GM12874 (cell line): Measurements from ENCODE around the gene TNIK.

Source experiments
- TF ChIP-seq, protein P1 (sequence below): IDR thresholded peaks from 2 replicates; pipeline ENCODE4 v1.5.1; 2011; ENCODE audit warnings: low read depth, mild to moderate bottlenecking, control low read depth, low read length, moderate library complexity; ENCODE audit not compliant: insufficient read depth

TNIK gene

DNA sequence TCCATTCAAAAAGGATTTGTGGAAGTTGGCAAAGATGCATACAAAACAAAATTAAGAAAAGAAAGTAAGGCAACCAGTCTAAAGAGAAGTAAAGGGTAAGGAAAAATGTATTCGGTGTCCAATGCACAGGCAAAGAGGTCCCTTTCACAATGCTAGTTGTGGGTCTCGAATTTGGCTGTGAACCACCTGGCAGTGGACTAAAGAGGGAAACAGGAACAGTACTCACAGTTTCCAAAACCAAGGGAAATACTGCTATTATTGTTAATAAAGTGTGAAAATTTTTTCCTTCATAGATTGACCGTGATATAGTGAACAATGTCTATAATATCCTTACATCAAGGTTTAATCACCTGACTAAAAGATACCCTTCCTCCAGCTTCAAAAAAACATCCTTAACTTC lies 57.9 kb downstream of the TNIK start:
- TF ChIP-seq, protein P1, sequence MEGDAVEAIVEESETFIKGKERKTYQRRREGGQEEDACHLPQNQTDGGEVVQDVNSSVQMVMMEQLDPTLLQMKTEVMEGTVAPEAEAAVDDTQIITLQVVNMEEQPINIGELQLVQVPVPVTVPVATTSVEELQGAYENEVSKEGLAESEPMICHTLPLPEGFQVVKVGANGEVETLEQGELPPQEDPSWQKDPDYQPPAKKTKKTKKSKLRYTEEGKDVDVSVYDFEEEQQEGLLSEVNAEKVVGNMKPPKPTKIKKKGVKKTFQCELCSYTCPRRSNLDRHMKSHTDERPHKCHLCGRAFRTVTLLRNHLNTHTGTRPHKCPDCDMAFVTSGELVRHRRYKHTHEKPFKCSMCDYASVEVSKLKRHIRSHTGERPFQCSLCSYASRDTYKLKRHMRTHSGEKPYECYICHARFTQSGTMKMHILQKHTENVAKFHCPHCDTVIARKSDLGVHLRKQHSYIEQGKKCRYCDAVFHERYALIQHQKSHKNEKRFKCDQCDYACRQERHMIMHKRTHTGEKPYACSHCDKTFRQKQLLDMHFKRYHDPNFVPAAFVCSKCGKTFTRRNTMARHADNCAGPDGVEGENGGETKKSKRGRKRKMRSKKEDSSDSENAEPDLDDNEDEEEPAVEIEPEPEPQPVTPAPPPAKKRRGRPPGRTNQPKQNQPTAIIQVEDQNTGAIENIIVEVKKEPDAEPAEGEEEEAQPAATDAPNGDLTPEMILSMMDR = no peak

DNA sequence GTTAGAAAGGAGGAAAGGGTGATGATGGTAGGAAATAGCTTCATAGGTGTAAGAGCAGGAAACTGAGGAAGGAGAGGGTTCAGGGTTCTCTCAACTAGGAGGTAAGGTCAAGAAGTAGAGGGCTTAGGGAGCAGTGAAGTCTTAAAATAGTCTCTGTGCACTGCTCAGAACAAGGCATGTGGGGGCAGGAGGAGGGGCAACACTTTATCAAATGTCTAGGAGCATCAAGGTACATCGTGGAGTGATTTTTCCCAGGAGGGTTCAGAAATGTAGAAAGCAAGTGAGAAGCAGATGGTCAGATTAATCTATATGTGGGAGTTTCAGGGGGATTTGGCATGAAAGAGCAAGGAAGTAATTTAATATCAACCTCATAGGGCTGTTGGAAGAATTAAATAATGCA lies 58.8 kb downstream of the TNIK start:
- TF ChIP-seq, protein P1 = no peak

- TF ChIP-seq, protein P1 = no peak
Observed at GRCh38 chr3:171399842-171400241, 60.4 kb downstream of the TNIK start.

DNA sequence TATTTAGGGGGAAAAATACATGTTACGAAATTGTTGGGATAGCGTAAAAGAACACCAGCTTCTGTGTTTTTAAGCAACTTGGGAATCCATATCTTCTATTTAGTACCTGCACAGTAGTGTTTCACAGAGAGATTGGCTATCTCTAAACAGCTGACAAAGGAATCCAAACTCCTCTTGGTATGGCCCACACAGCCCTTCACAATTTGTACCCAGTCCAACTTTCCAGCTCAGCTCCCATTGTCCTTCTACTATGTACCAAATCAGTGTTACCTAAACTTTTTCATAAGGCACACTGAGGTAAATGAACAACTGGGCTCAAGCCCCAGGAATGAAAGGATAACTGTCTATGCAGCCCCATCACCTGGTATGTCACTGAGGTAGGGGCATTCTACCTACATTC lies 61.9 kb downstream of the TNIK start:
- TF ChIP-seq, protein P1 = no peak

DNA sequence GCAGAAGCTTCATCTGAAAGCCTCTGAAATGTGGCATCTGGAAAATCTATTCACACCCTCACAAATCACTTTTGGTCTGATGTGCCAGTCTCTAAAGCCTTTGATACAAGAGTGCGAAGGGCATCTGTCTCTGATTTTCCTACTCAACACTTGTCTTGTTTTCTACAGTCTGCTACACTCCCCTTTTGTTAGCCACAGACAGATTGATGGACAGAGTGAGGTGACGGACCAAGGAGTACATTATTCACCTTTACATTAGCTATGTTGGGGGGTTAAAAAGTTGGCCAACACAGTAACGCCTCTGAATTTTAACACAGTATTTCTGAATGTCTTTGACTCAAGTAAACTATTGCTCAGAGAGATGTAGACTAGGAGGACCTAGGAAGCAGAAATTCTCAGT lies 63.1 kb downstream of the TNIK start:
- TF ChIP-seq, protein P1 = no peak

GRCh38 chr3:171396048-171396447 lies 64.2 kb downstream of the TNIK start:
- TF ChIP-seq, protein P1 = no peak

DNA sequence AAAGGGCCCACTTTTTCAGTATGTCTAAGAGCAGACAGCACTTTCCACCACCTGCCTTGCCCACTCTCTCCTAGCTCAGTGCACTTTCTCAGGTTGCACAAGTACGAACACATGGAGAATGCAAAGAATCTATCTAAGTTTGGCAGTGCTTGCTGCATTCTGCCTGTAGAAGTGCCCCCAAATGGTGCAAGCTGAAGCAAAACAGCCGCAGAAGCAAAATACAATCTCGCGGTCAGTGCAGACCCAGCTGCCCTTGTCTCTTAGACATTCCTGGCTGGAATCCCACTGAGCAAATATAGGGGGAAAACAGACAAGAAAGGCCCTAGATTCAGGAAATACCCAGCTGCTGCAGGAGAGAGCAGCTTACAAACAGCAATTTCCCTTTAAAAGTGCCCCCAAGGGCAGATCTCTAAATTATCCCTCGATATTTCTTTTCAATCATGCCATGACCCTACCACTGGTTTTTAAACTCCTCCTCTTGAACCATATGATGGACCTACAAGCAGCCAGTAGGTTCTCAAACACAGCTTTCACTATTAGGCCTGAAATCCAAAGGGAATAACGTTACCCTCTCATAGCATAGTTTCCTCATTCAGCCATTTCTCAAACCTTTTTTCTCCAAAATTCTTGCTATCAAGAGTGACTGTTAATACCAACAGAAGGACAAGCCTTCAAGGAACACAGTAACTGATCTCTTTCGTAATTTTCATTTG lies 67.0 kb downstream of the TNIK start:
- TF ChIP-seq, protein P1 = no peak
